A549 treated with RU486 at 1 μM for 4 hours (cell line): ENCODE measurements around the gene AP1G1. TPM values are rescaled to one million over a fixed set of nuclear protein-coding genes. Genes with fewer than 3 reads are reported as not detected.

Experiments used
- total RNA-seq: library from RNA; stranded (reverse); fragments of 200-300 nt; extraction: Qiagen RNA extraction; gene quantifications from 5 replicates; pipeline ENCODE4 v1.2.3, GENCODE V29; 2022; ENCODE audit warnings: low read depth

AP1G1 gene
- total RNA-seq, result 44.8 to 48.6 TPM (median 47.1 TPM) in 5 replicates

GRCh38 chr16:71808593-71809459 lies at the start of gene AP1G1:
TSS of gene AP1G1 (minus strand) at chr16:71808834. CDS start at chr16:71789479, 19,355 bp downstream.

GRCh38 chr16:71845639-71846430 lies 37.2 kb upstream of the AP1G1 start, which contains the start of gene ATXN1L:
TSS of gene ATXN1L (plus strand) at chr16:71845976. CDS start at chr16:71849741, 3,765 bp downstream.

GRCh38 chr16:71724320-71724751 lies 84.3 kb downstream of the AP1G1 start, which contains the start of gene PHLPP2:
TSS of gene PHLPP2 (minus strand) at chr16:71724701. CDS start at chr16:71714795, 9,906 bp downstream.

Other genes with a start within 250 kb of the AP1G1 start
- gene TAT, start 231.7 kb downstream of the AP1G1 start, total RNA-seq, result 0.03 to 0.06 TPM in 2 of 5 replicates, not detected in the others
- 0.20 to 0.61 TPM (median 0.22 TPM) in 5 replicates for gene MARVELD3, start 182.7 kb downstream of the AP1G1 start, total RNA-seq
- 6.4 to 10.8 TPM (median 9.6 TPM) in 5 replicates for gene PHLPP2, start 84.1 kb downstream of the AP1G1 start, total RNA-seq
- 12.9 to 18.0 TPM (median 17.1 TPM) in 5 replicates for gene ATXN1L, start 37.1 kb upstream of the AP1G1 start, total RNA-seq
- 4.0 to 4.8 TPM (median 4.4 TPM) in 5 replicates for gene ZNF821, start 75.3 kb upstream of the AP1G1 start, total RNA-seq
- 163 to 213 TPM (median 171 TPM) in 5 replicates for gene IST1, start 86.7 kb upstream of the AP1G1 start, total RNA-seq
- gene PKD1L3, start 191.6 kb upstream of the AP1G1 start, total RNA-seq, result not detected in 5 replicates
- gene DHODH, start 199.9 kb upstream of the AP1G1 start, total RNA-seq, result 12.2 to 16.2 TPM (median 13.4 TPM) in 5 replicates
- gene HP, start 245.7 kb upstream of the AP1G1 start, total RNA-seq, result not detected in 5 replicates